Esophagus squamous epithelium (tissue), 5 donors: ENCODE measurements around the gene IL31. TPM values are rescaled to one million over a fixed set of nuclear protein-coding genes. Genes with fewer than 3 reads are reported as not detected.

Experiments used
- DNase-seq: peaks from one replicate; lab custom pipeline; 2025; lab: John Stamatoyannopoulos, UW
- H3K27ac ChIP-seq, 4 donors: fragments of 200-600 bp; sonication (generic); one replicate each; pipeline ENCODE4 v1.5.1; 2016 to 2019; ENCODE audit warnings: mild to moderate bottlenecking in 1 of 4
- H3K27me3 ChIP-seq, 4 donors: fragments of 200-600 bp; sonication (generic); 1 replicate in 3 of 4; 2 replicates in 1 of 4; pipeline versions ENCODE4 v1.5.1 to v1.6.0; 2017 to 2021; ENCODE audit warnings: antibody characterized with exemption in 1 of 4
- H3K36me3 ChIP-seq, 3 donors: fragments of 200-600 bp; sonication (generic); one replicate each; pipeline ENCODE4 v1.5.1; 2016 to 2019
- H3K4me1 ChIP-seq, 3 donors: fragments of 200-600 bp; sonication (generic); one replicate each; pipeline ENCODE4 v1.5.1; 2017 to 2019
- H3K4me3 ChIP-seq, 4 donors: fragments of 200-600 bp; sonication (generic); 1 replicate in 3 of 4; 2 replicates in 1 of 4; pipeline ENCODE4 v1.5.1; 2016 to 2019; ENCODE audit warnings: mild to moderate bottlenecking in 2 of 4, moderate library complexity in 1 of 4
- H3K9me3 ChIP-seq, 3 donors: fragments of 200-600 bp; sonication (generic); one replicate each; pipeline ENCODE4 v1.5.1; 2016 to 2019
- CTCF ChIP-seq, 6 experiments: fragments of 450-650 bp in 4 of 6; fragments of 200-600 bp in 2 of 6; sonication (generic) in 2 of 6; IDR thresholded peaks; one replicate each; pipeline ENCODE4 v1.5.1; 2016 to 2019; ENCODE audit warnings: antibody characterized with exemption in 6 of 6, mild to moderate bottlenecking in 4 of 6, moderate library complexity in 4 of 6
- POLR2A ChIP-seq, 4 donors: fragments of 450-650 bp; IDR thresholded peaks; one replicate each; pipeline ENCODE4 v1.6.1; 2017; ENCODE audit warnings: antibody characterized with exemption in 4 of 4, mild to moderate bottlenecking in 4 of 4, moderate library complexity in 3 of 4
- WGBS, 2 donors: methylation state at CpG; one replicate each; pipeline ENCODE4 v1.1.5; 2018; 5-methylcytosine and 5-hydroxymethylcytosine counted together
- intact Hi-C: fragments of 100-400 bp; cut with DNase I; formaldehyde crosslinking; loops from one replicate; pipeline ENCODE4 v1.15.0; 2022
- total RNA-seq, 4 donors: library from RNA; depleted of rRNA; stranded (reverse); fragments of >200 nt; gene quantifications; one replicate each; pipeline ENCODE4 v1.1.0, GENCODE V29; 2016
- donor health status: DM: yes; HTN: yes; CAD: no.

The IL31 gene
- total RNA-seq, 4 donors from 2014 or later: not detected

- Histone ChIP-seq H3K4me3 (no peak overlapping the region), H3K36me3 (no peaks in the 10 kb centered on the region), H3K27ac (no peak overlapping the region), H3K4me1 (no peaks in the 10 kb centered on the region), H3K9me3 (no peaks in the 10 kb centered on the region), H3K27me3 (no peaks in the 10 kb centered on the region)
- intact Hi-C loops: no loop called here
- no peak for TF ChIP-seq CTCF (IDR thresholded peaks at IDR 0.05)
- no peak for TF ChIP-seq POLR2A (IDR thresholded peaks at IDR 0.05)
- DNase-seq: no peak
- 78 to 83% methylated on average over 10 of the region's 10 CpGs for WGBS, 2 donors
These were observed 18.3 kb downstream of the IL31 start for GRCh38 chr12:122155705-122156104.

GRCh38 chr12:122152754-122153153, 21.3 kb downstream of the IL31 start:
- no peak for DNase-seq
- H3K9me3 ChIP-seq: no peaks in the 10 kb centered on the region
- H3K4me1 ChIP-seq: no peaks in the 10 kb centered on the region
- 77 to 81% methylated on average over 8 to 9 of the region's 9 CpGs for WGBS, 2 donors
- H3K36me3 ChIP-seq: no peaks in the 10 kb centered on the region
- H3K4me3 ChIP-seq: no peak overlapping the region
- no peak overlapping the region for H3K27ac ChIP-seq
- no peaks in the 10 kb centered on the region for H3K27me3 ChIP-seq
- intact Hi-C loops: no loop called here
- TF ChIP-seq CTCF (IDR thresholded peaks at IDR 0.05) (no peak), POLR2A (IDR thresholded peaks at IDR 0.05) (no peak)

GRCh38 chr12:122150127-122150681, 23.8 kb downstream of the IL31 start:
- intact Hi-C loops: no loop called here
- TF ChIP-seq POLR2A (IDR thresholded peaks at IDR 0.05) (no peak), CTCF (IDR thresholded peaks at IDR 0.05) (no peak)
- no peaks in the 10 kb centered on the region for H3K4me1 ChIP-seq
- WGBS, 2 donors: 60 to 90% methylated on average over 6 of the region's 8 CpGs
- H3K27me3 ChIP-seq: no peaks in the 10 kb centered on the region
- H3K36me3 ChIP-seq: no peaks in the 10 kb centered on the region
- no peak overlapping the region for H3K4me3 ChIP-seq
- H3K9me3 ChIP-seq: no peaks in the 10 kb centered on the region
- H3K27ac ChIP-seq: no peak overlapping the region
- DNase-seq: no peak

- intact Hi-C loops: no loop called here
- H3K36me3 ChIP-seq: peaks cover 0 to 7% (median 0%) of the 10 kb centered on the region in 3 donors
- no peak for DNase-seq
These were observed 25.4 kb downstream of the IL31 start for GRCh38 chr12:122148657-122149056.

More at GRCh38 chr12:122148657-122149056, 25.4 kb downstream of the IL31 start:
- no peak overlapping the region for H3K4me3 ChIP-seq
- H3K27ac ChIP-seq: no peak overlapping the region
- H3K27me3 ChIP-seq: no peaks in the 10 kb centered on the region
- no peaks in the 10 kb centered on the region for H3K4me1 ChIP-seq
- no peaks in the 10 kb centered on the region for H3K9me3 ChIP-seq
- TF ChIP-seq CTCF (IDR thresholded peaks at IDR 0.05): no peak
- no peak for TF ChIP-seq POLR2A (IDR thresholded peaks at IDR 0.05)
- WGBS, 2 donors: 48% methylated on average over 6 of the region's 6 CpGs
